SK-N-MC (cell line): ENCODE measurements around the gene BCAS3.
"Not testable (repeated sequence)": the region's sequence is repeated elsewhere in the genome, so short reads cannot be mapped to it uniquely, and the experiment has no call there.

Experiments
- DNase-seq: peaks from one replicate; pipeline ENCODE4 v3.0.0-alpha.2; 2011; ENCODE audit warnings: low read depth, low spot score
- H3K27ac ChIP-seq: fragments of 200-600 bp; sonication (generic); 2 replicates; pipeline ENCODE4 v1.5.1; 2016; ENCODE audit warnings: mixed run types
- H3K36me3 ChIP-seq: fragments of 200-600 bp; sonication (generic); 2 replicates; pipeline ENCODE4 v1.6.1; 2017; ENCODE audit warnings: antibody characterized with exemption, low read length, mixed read lengths; ENCODE audit not compliant: insufficient read depth
- H3K4me3 ChIP-seq: fragments of 200-600 bp; sonication (generic); 2 replicates; pipeline ENCODE4 v1.5.1; 2016
- H3K9ac ChIP-seq: fragments of 200-600 bp; sonication (generic); 2 replicates; pipeline ENCODE4 v1.8.0; 2017; ENCODE audit warnings: mixed run types, mixed read lengths; ENCODE audit not compliant: insufficient read length
- H3K9me3 ChIP-seq: fragments of 200-600 bp; sonication (generic); 2 replicates; pipeline ENCODE4 v1.6.1; 2017; ENCODE audit warnings: low read depth, mild to moderate bottlenecking, antibody characterized with exemption, low read length, moderate library complexity, mixed read lengths
- EZH2 ChIP-seq: fragments of 200-600 bp; sonication (generic); IDR thresholded peaks from one replicate; pipeline ENCODE4 v1.6.1; 2017; ENCODE audit warnings: antibody characterized with exemption
- FOXP2 ChIP-seq: optimal IDR thresholded peaks from 2 replicates; pipeline ENCODE3; 2011; ENCODE audit warnings: mild to moderate bottlenecking, moderate library complexity; ENCODE audit not compliant: insufficient read depth; ENCODE audit errors: extremely low read length, control extremely low read depth
- POLR2AphosphoS5 ChIP-seq: IDR thresholded peaks from 2 replicates; pipeline ENCODE4 v1.6.1; 2012; ENCODE audit warnings: mild to moderate bottlenecking, low read depth, low read length, borderline replicate concordance

Gene BCAS3

DNA sequence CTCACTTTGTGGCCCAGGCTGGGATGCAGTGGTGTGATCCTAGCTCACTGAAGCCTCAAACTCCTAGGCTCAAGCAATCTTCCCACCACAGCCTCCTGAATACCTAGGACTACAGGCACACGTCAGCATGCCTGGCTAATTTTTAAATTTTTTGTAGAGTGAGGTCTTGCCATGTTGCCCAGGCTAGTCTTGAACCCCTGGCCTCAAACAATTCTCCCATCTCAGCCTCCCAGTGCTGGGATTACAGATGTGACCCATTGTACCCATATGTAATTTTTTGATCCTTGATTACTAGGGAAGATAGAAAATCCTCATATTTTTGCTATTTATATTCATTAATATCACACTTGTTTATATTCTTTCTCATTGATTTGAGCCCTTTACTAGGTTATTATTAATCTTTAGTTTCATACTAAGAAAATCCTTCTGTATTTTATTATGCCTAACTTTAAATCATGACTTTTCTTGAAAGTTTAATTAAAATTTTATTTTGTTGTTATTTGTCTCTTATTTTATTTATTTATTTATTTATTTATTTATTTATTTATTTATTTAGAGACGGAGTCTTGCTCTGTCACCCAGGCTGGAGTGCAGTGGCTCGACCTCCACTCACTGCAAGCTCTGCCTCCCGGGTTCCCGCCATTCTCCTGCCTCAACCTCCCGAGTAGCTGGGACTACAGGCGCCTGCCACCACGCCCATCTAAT is 75.4 kb downstream of the BCAS3 start:
- H3K9me3 ChIP-seq, result no peaks in the 10 kb centered on the region
- DNase-seq, result no peak
- H3K27ac ChIP-seq, result no peak overlapping the region
- TF ChIP-seq POLR2AphosphoS5, result no peak
- TF ChIP-seq FOXP2, result no peak
- TF ChIP-seq EZH2, result no peak
- H3K9ac ChIP-seq, result no peak overlapping the region
- H3K4me3 ChIP-seq, result no peak overlapping the region
- H3K36me3 ChIP-seq, result no peaks in the 10 kb centered on the region

DNA sequence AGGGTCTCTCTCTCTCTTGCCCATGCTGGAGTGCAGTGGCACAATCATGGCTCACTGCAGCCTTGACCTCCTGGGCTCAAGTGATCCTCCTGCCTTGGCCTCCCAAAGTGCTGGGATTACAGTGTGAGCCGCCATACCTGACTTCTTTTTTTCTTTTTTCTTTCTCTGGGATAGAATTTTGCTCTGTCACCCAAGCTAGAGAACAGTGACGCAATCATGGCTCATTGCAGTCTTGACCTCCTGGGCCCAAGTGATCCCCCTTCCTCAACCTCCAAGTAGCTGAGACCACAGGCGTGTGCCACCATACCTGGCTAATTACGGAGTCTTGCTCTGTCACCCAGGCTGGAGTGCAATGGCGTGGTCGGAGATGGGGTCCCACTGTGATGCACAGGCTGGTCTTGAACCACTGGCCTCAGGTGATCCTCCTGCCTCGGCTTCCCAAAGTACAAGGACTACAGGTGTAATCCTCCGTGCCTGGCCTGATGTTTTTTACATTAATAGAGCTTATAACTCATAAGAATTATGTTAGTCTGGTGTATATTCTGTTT is 76.5 kb downstream of the BCAS3 start:
- no peaks in the 10 kb centered on the region for H3K9me3 ChIP-seq
- no peak overlapping the region for H3K4me3 ChIP-seq
- H3K36me3 ChIP-seq, result no peaks in the 10 kb centered on the region
- DNase-seq, result no peak
- no peak for TF ChIP-seq POLR2AphosphoS5
- no peak for TF ChIP-seq EZH2
- no peak for TF ChIP-seq FOXP2
- no peak overlapping the region for H3K9ac ChIP-seq
- no peak overlapping the region for H3K27ac ChIP-seq

- not testable (repeated sequence) for H3K4me3 ChIP-seq, H3K27ac ChIP-seq, H3K36me3 ChIP-seq, H3K9ac ChIP-seq, H3K9me3 ChIP-seq, DNase-seq
Observed at GRCh38 chr17:60756798-60757197, 79.1 kb downstream of the BCAS3 start.

GRCh38 chr17:60757437-60757836 is 79.8 kb downstream of the BCAS3 start:
- Histone ChIP-seq H3K27ac (no peak overlapping the region), H3K36me3 (no peaks in the 10 kb centered on the region), H3K9me3 (no peaks in the 10 kb centered on the region), H3K4me3 (no peak overlapping the region), H3K9ac (no peak overlapping the region)
- TF ChIP-seq POLR2AphosphoS5 (no peak), EZH2 (no peak), FOXP2 (no peak)
- DNase-seq, result no peak

- TF ChIP-seq FOXP2 (no peak), POLR2AphosphoS5 (no peak), EZH2 (no peak)
- Histone ChIP-seq H3K27ac (no peak overlapping the region), H3K36me3 (no peaks in the 10 kb centered on the region), H3K9ac (no peak overlapping the region), H3K4me3 (no peak overlapping the region), H3K9me3 (no peaks in the 10 kb centered on the region)
- no peak for DNase-seq
Observed at GRCh38 chr17:60759756-60760155, 82.1 kb downstream of the BCAS3 start.

GRCh38 chr17:60761301-60761700 is 83.7 kb downstream of the BCAS3 start:
- DNase-seq, result not testable (repeated sequence)

GRCh38 chr17:60766778-60767190 is 89.1 kb downstream of the BCAS3 start:
- no peak overlapping the region for H3K9ac ChIP-seq
- H3K36me3 ChIP-seq, result no peaks in the 10 kb centered on the region
- H3K9me3 ChIP-seq, result no peaks in the 10 kb centered on the region
- no peak overlapping the region for H3K4me3 ChIP-seq
- no peak overlapping the region for H3K27ac ChIP-seq
- no peak for DNase-seq
- TF ChIP-seq POLR2AphosphoS5, result no peak

More at GRCh38 chr17:60761301-60761700, 83.7 kb downstream of the BCAS3 start:
- not testable (repeated sequence) for H3K9ac ChIP-seq, H3K36me3 ChIP-seq, H3K9me3 ChIP-seq, H3K4me3 ChIP-seq, H3K27ac ChIP-seq

GRCh38 chr17:60767744-60768308 is 90.2 kb downstream of the BCAS3 start:
- no peaks in the 10 kb centered on the region for H3K36me3 ChIP-seq
- no peak overlapping the region for H3K27ac ChIP-seq
- no peak overlapping the region for H3K4me3 ChIP-seq
- no peak overlapping the region for H3K9ac ChIP-seq
- DNase-seq, result no peak
- no peak for TF ChIP-seq FOXP2
- TF ChIP-seq POLR2AphosphoS5, result no peak
- no peak for TF ChIP-seq EZH2
- no peaks in the 10 kb centered on the region for H3K9me3 ChIP-seq

DNA sequence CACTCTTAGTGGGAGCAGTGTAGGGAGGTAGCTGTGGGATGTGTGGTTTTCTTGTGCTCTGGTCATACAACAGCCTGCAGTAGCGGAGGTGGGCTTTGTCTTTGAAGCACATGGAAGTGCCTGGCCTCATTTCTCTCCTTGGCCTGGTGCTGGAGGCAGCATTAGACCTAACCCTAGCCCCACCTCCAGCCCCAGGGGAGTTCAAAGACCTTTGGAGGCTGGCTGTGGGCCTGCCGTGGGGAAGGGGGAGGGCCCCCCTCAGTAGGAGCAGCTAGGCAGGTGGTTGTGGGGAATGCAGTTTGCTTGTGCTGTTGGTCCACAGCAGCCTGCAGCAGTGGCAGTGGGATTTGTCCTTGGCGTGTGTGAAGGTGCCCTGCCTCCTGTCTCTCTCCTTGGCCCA is 91.7 kb downstream of the BCAS3 start:
- Histone ChIP-seq H3K9ac (no peak overlapping the region), H3K27ac (no peak overlapping the region), H3K4me3 (no peak overlapping the region), H3K36me3 (no peaks in the 10 kb centered on the region), H3K9me3 (no peaks in the 10 kb centered on the region)
- TF ChIP-seq FOXP2 (no peak), POLR2AphosphoS5 (no peak), EZH2 (no peak)
- DNase-seq, result no peak
